Cortex of kidney (tissue), 1 donor: ENCODE data around the gene SEC14L1.
"Not testable (repeated sequence)": the region's sequence is repeated elsewhere in the genome, so short reads cannot be mapped to it uniquely, and the experiment has no call there.

Source experiments
- DNase-seq: peaks from one replicate; lab custom pipeline; 2025; lab: John Stamatoyannopoulos, UW

Gene SEC14L1

DNA sequence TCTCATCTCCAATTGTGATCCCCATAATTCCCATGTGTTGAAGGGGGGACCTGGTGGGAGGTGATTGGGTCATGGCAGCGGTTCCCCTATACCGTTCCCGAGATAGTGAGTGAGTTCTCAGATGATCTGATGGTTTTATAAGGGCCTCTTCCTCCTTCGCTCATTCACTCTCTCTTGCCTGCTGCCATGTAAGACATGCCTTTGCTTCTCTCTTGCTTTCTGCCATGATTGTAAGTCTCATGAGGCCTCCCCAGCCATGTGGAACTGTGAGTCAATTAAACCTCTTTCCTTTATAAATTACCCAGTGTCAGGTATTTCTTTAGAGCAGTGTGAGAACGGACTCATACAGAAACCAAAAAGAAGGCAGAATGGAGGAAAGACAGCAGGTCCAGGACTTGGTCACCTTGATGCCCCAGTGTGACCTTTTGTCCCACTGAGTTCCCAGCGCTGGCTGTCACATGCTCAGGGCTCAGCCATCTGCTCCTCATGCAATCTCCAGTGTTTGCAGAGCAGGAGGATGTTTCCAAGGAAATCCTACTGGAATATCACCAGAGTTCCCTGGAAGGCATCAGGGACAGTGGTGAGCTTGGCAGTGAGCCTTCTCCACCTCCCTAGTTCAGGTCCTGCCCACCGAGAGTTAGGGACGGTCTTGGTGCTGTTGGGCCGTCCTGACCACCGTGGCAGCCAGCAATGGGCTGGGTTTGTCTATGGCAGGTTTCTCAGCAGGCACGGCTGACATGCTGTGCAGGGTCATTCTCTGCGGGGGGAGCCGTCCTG lies 96.7 kb downstream of the SEC14L1 start:
- no peak for DNase-seq

- DNase-seq: no peak
Measured at GRCh38 chr17:77240976-77241375, 100.2 kb downstream of the SEC14L1 start.

DNA sequence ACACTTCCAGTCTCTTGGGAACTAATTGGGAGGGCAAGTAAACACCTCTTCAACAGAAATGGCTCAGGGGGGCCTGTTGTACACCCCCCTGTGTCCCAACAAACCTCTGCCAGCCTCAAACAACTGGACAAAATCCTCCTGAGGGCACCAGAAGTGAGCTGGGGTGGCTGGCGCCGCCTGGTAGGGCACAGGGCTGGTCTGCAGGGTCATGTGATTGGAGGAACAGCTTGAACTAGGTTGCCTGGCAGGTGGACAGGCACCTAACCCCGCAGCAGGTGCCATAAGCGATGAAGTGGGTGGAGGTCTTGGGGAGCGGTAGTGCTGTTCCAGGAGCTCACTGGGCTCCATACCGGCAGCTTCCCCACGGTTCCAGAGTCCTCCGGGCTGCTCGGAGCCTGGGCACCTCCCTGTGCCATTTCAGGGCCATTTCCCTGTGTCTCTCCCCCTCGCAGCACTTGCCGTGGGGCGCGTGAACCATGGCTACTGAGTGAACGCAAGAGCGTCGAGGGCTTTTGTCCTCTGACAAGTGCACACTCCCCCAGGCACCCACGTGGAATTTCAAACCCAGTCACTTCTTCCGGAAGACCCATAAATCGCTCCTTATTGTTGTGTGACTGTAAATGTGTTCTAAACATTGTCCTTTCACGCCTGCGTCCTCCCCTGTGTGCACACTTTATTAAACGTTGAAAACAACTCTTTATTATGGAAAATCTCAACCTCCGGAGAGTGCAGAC lies 101.5 kb downstream of the SEC14L1 start:
- no peak for DNase-seq

DNA sequence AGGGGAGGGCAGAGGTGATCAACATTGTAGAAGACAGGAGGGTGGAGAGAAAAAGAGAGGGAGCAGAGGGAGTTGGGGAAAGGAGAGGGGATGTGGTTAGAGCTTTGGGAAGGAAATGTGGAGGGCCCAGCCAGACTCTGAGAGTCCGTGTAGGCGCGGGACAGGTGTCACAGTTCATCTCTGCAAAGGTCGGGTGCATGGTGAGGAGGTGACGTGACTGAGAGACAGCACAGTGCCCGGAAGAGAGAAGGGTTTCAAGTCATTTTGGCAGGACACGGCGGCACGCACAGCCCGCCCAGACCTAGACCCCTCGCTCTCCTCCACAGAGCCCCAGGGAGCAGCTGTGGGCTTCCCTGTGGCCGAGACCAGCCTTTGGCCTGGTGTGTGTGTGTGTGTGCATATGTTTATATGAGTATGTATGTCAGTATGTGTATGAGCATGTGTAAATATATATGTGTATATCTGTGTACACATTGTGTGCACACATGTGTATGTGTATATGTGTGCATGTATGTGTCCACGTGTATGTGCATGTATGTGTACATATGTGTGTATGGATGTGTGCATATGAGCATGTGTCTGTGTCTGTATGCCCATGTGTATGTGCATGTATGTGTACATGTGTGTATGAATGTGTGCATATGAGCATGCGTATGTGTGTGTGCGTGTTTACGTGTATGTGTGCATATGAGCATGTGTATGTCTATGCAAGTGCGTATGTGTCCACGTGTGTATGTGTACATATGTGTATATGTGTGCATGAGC lies 104.6 kb downstream of the SEC14L1 start:
- DNase-seq: no peak

DNA sequence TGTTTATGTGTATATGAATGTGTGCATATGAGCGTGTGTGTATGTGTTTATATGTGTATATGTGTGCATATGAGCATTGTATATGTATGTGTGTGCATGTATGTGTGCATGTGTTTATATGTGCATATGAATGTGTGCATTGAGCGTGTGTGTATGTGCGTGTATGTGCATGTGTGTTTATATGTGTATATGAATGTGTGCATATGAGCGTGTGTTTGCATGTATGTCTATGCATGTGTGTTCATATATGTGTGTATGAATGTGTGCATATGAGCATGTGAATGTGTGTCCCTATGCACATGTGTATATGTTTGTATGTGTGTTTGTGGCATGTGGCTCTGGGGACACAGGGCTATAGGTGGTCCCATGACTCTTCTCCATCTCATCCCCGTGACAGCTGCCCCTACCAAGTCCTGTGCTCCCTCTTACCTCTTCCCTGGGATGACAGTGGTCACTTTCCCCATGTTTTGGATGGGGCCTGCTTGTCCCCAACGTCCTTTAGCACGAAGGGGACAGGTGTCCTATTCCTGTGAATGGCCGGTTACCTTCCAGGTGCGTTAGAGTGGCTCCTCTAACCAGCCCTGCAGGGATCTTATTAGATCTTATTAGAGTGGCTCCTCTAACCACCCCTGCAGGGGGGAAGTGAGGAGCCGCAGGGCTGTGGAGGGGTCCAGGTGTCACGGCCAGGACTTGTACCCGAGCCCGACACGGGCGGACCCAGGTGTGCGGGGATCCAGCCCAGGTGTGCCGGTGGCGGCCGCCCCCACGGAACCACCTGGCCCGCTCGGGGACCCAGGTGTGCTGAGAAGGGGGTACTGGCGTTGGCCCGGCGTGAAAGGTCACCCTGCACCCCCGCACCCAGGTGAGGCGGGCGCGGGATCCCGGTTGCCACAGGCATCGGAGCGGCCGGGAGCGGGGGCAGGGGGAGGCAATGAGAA lies 105.6 kb downstream of the SEC14L1 start:
- DNase-seq: no peak

GRCh38 chr17:77247048-77247541 lies 106.3 kb downstream of the SEC14L1 start:
- no peak for DNase-seq

GRCh38 chr17:77247609-77248008 lies 106.8 kb downstream of the SEC14L1 start:
- DNase-seq: no peak

DNA sequence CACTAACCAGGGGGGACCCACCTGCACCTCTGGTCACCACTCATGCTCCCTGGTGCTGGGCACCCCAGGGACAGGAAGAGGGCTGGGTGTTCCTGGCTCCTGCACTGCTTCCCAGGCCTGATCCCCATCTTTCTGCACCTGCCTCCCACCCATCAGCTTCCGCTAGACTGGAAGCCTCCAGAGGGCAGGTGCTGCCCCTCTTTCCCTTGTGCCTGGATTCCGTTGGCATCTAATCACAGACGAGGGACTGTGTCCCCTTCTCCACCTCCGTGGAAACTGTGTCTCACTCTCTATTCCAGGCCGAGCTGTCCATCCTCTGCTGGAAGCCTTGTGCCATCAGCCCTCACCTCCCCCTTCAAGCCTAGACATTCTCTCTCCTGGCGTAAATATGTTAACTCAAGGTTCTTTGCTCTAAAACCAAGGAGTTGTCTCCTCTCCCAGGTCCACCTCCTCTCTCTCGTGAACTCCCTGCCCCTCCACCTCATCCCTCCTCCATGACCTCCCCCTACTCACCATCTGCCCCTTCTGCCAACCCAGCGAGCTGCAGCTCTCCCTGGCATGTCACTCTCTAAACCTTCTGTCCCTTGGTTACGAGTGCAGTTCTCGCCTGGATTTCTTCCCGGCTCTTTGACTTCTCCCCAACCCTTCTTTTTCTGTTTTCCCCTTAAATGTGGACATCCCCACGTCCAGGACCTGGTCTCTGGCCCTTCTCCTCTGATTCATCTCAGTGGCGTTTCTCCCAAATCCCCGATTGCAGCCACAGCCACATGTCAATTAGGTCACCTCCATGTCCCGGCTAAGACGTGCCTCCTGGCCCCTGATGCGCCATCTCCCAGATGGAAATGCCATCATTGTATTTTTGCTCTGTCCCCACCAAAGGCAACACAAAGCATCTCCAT lies 107.7 kb downstream of the SEC14L1 start:
- no peak for DNase-seq

DNA sequence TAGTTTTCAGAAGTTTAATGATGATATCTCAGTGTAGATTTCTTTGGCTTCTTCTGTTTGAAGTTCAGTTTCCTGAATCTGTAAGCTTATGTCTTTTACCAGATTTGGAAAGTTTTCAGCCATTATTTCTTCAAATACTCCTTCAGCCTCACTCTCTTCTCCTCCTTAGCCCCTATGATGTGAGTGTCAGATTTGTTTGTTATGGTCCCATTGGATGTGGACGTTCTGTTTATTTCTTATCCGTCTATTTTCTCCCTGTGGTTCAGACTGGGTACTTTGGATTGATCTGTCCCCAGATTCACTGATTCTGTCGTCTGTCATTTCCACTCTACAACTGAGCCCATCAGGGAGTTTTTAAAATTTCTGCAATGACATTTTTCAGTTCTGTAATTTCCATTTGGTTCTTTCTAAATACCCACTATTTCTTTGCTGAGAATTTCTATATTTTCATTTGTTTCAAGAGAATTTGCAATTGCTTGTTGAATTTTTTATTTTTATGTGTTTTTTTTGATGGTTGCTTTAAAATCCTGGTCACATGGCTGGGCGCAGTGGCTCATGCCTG lies 110.9 kb downstream of the SEC14L1 start:
- no peak for DNase-seq

DNA sequence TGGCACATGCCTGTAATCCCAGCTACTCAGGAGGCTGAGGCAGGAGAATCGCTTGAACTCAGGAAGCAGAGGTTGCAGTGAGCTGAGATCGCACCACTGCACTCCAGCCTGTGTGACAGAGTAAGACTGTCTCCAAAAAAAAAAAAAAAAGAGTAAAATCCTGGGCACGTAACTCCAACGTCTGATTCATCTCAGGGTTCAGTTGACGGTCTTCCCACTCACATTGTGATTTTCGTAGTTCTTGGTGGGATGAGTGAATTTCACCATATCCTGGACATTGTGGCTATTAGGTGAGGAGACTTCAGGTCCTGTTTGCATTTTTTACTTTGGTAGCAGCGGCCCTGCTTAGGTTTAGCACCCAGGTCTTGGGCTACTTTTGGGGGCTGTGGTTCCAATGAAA lies 111.5 kb downstream of the SEC14L1 start:
- DNase-seq: not testable (repeated sequence)

DNA sequence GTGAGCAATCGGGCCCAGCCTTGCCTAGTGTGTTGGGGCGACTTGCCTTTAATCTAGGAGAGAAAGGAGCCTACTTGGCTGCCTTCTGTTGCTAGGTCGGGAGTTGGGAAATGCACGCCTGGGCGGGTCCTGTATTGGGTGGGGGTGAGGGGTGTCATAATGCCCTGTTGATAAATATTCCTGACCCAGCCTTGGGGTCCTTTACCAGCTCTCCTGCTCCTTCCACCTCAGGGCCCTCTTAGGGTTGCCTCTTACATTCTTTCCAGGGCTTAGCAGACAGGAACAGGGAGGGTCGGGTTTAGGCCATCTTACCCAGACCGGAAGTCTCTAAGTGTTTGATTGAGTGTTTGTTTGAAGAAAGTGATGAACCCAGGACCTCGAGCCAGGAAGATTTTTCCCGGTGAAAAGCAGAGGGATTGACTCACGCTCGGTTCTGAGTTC lies 112.9 kb downstream of the SEC14L1 start:
- no peak for DNase-seq

- no peak for DNase-seq
Measured at GRCh38 chr17:77254951-77255825, 114.4 kb downstream of the SEC14L1 start.

GRCh38 chr17:77255970-77256369 lies 115.2 kb downstream of the SEC14L1 start:
- DNase-seq: not testable (repeated sequence)

- no peak for DNase-seq
Measured at GRCh38 chr17:77256710-77257109, 115.9 kb downstream of the SEC14L1 start.

GRCh38 chr17:77257169-77257568 lies 116.4 kb downstream of the SEC14L1 start:
- no peak for DNase-seq

DNA sequence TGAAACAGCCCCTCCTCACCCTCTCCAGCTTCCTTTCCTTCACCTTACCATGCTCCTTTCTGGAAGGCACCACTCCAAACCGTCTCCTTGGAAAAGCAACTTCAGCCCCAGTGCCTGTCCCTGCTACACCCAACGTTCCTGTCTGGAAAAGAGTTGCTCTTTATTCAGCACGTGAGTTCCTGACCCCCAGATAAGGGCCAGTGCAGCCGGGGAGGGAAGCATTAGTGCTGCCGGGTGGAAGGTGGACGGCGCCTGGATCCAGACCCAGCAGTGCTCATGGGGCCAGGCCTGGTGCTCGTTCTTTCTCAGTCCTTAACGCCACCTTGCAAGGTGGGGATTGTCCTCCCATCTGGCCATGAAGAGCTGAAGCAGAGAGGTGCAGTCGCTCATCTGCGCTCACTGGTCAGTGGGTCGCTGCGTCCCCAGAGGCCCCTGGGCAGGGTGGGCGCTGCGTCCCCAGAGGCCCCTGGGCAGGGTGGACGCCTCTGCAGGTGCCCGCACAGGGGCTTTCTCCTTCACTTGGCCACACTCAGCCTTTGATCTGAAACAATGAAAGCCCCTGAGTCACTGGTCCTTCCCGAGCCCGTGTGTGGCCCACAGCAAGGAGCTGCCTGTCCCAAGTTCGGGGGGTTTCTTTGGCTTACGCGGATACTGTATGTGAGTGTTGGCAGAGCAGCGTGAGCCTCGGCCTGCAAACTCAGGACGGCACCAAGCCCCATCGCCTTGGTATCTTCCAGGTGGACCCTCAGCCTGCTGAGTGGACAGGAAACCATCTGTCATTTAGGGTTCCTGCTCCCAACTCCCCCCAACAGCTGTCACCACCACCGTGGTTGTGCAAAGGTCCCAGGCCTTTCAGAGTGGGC lies 117.1 kb downstream of the SEC14L1 start:
- DNase-seq: no peak

DNA sequence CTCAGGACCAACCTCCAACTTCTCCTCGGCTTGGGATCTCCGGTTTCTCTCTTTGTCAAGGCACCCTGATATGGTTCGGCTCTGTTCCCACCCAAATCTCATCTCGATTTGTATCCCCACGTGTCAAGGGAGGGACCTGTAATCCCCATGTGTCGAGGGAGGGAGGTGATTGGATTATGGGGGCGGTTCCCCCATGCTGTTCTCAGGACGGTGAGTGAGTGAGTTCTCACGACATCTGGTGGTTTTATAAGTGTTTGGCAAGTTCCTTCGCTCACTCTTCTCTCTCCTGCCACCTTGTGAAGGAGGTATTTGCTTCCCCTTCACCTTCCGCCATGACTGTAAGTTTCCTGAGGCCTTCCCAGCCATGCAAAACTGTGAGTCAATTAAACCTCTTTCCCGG lies 117.9 kb downstream of the SEC14L1 start:
- DNase-seq: no peak
